Erythroblast (primary cell): ENCODE data around the gene TPK1.

Experiments
- GATA1 ChIP-seq: IDR thresholded peaks from 2 replicates; pipeline ENCODE4 v1.6.1; 2011; ENCODE audit warnings: low read depth, mild to moderate bottlenecking, control low read depth, low read length, moderate library complexity
- POLR2A ChIP-seq: IDR thresholded peaks from 2 replicates; pipeline ENCODE4 v1.6.1; 2011; ENCODE audit warnings: mild to moderate bottlenecking, low read length

DNA sequence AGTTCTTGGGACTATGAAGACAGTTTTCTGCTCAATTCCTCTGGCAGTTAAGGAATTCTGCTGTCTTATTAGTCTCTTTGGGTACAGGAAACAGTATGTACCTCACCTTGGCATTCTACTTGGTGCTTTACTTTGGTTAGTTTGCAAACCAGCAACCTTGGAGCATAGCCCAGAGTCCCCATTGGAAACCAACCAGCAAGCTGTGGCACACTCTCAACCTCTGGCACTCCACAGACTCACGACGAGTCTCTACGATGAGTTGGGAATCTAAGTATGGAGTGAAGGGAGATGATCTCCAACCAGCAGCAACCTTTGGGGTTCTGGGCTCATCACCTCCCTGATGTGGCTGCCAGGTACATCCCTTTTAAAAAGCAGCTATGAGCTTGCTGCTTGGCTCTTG lies 43.8 kb downstream of the TPK1 start:
- TF ChIP-seq POLR2A = no peak
- no peak for TF ChIP-seq GATA1
